Panc1 (cell line): ENCODE measurements around the gene TGFB3. TPM values are rescaled to one million over a fixed set of nuclear protein-coding genes. Genes with fewer than 3 reads are reported as not detected.

Experiments used
- ATAC-seq: fragments of 200-7000 bp; cut with Tn5 transposase; 2 replicates; pipeline ENCODE4 v1.9.1; 2020; ENCODE audit warnings: mild to moderate bottlenecking, moderate library complexity
- BruUV-seq: library from RNA; stranded (reverse); fragments of 400-500 nt; replicated peaks from 2 replicates; lab custom pipeline; 2021; lab: Mats Ljungman, UMichigan
- CTCF ChIA-PET: fragments of 300-600 bp; sonication (Branson Sonifier 250); formaldehyde crosslinking; loops from one replicate; lab custom pipeline; 2022; ENCODE audit warnings: antibody characterized with exemption; lab: Charles Lee
- POLR2A ChIA-PET: fragments of 300-600 bp; sonication (Branson Sonifier 250); formaldehyde crosslinking; loops from one replicate; lab custom pipeline; 2022; ENCODE audit warnings: antibody characterized with exemption; lab: Charles Lee
- DNase-seq: peaks from one replicate; pipeline ENCODE4 v3.0.0-alpha.2; 2010; ENCODE audit warnings: low read depth, low spot score
- H3K27ac ChIP-seq: 2 replicates; pipeline ENCODE4 v1.5.1; 2011; ENCODE audit warnings: mild to moderate bottlenecking, low read length, inconsistent platforms
- H3K27me3 ChIP-seq: fragments of 200-500 bp; sonication (Bioruptor generic); 2 replicates; pipeline ENCODE4 v1.6.0; 2014; ENCODE audit warnings: low read length, inconsistent platforms; ENCODE audit not compliant: control insufficient read depth, insufficient read depth
- H3K36me3 ChIP-seq: fragments of 200-500 bp; sonication (Bioruptor generic); 2 replicates; pipeline ENCODE4 v1.5.1; 2014; ENCODE audit warnings: inconsistent platforms, mild to moderate bottlenecking, low read length, moderate library complexity; ENCODE audit not compliant: control insufficient read depth, insufficient read depth
- H3K4me1 ChIP-seq: 2 replicates; pipeline ENCODE4 v1.5.1; 2011; ENCODE audit warnings: inconsistent platforms, mild to moderate bottlenecking, low read length, moderate library complexity; ENCODE audit not compliant: control insufficient read depth, insufficient read depth
- H3K4me3 ChIP-seq, 2 experiments: 2 replicates each; pipeline ENCODE4 v1.5.1; 2011 to 2012; ENCODE audit warnings: low read depth in 2 of 2, low read length in 2 of 2, mild to moderate bottlenecking in 2 of 2, inconsistent platforms in 1 of 2, moderate library complexity in 1 of 2
- H3K9me3 ChIP-seq: fragments of 200-500 bp; sonication (Bioruptor generic); 2 replicates; pipeline ENCODE4 v1.5.1; 2014; ENCODE audit warnings: low read depth, mild to moderate bottlenecking, inconsistent platforms, low read length, moderate library complexity; ENCODE audit not compliant: control insufficient read depth, insufficient read depth
- CTCF ChIP-seq: fragments of 450-650 bp; IDR thresholded peaks from 2 replicates; pipeline ENCODE4 v1.5.1; 2017; ENCODE audit warnings: mild to moderate bottlenecking
- POLR2AphosphoS5 ChIP-seq: IDR thresholded peaks from 2 replicates; pipeline ENCODE4 v1.6.1; 2012; ENCODE audit warnings: mild to moderate bottlenecking, low read depth, low read length, moderate library complexity
- REST ChIP-seq, 2 experiments: IDR thresholded peaks; 2 replicates each; pipeline ENCODE4 v1.6.1; 2011 to 2012; ENCODE audit warnings: low read depth in 2 of 2, control low read depth in 1 of 2, low read length in 1 of 2, mild to moderate bottlenecking in 1 of 2, moderate library complexity in 1 of 2; ENCODE audit not compliant: insufficient read depth in 1 of 2
- SIN3A ChIP-seq: IDR thresholded peaks from 2 replicates; pipeline ENCODE4 v1.6.1; 2012; ENCODE audit warnings: low read depth, mild to moderate bottlenecking, low read length, moderate library complexity, borderline replicate concordance; ENCODE audit not compliant: insufficient read depth
- TCF7L2 ChIP-seq: IDR thresholded peaks from 2 replicates; pipeline ENCODE4 v1.6.1; 2011; ENCODE audit warnings: mild to moderate bottlenecking, low read depth, low read length, inconsistent platforms
- in situ Hi-C: cut with HindIII; loops from 2 replicates; pipeline ENCODE4 v1.10.0; 2016; ENCODE audit warnings: low sequenced_read_pairs, low pct_unique_long_range_greater_than_20kb
- intact Hi-C: fragments of 100-400 bp; cut with micrococcal nuclease; formaldehyde crosslinking; loops from one replicate; pipeline ENCODE4 v1.10.0; 2022; ENCODE audit not compliant: unreplicated experiment
- total RNA-seq: library from RNA; stranded (reverse); gene quantifications from one replicate; pipeline ENCODE4 v1.2.1, GENCODE V29; 2021; ENCODE audit not compliant: unreplicated experiment

TGFB3 gene
- total RNA-seq, 1 experiment from 2014 or later: 9.6 TPM

- H3K4me1 ChIP-seq: no peaks in the 10 kb centered on the region
- no peaks in the 10 kb centered on the region for H3K9me3 ChIP-seq
- no peak for TF ChIP-seq TCF7L2
- no peak for TF ChIP-seq POLR2AphosphoS5
- no peaks in the 10 kb centered on the region for H3K27me3 ChIP-seq
- ATAC-seq (no peak), DNase-seq (no peak)
- no peaks in the 10 kb centered on the region for H3K36me3 ChIP-seq
- intact Hi-C loops (no loop called here), in situ Hi-C loops (no loop called here)
- CTCF ChIA-PET: no interaction called here
- POLR2A ChIA-PET: no interaction called here
- H3K27ac ChIP-seq: no peak overlapping the region
- no peak overlapping the region for H3K4me3 ChIP-seq
- no TSS peak for BruUV-seq
Observed at GRCh38 chr14:75915045-75915444, 66.8 kb downstream of the TGFB3 start.

- no peak for DNase-seq
- ChIA-PET CTCF (no interaction called here), POLR2A (no interaction called here)
- no TSS peak for BruUV-seq
- H3K36me3 ChIP-seq: no peaks in the 10 kb centered on the region
- H3K4me3 ChIP-seq: no peak overlapping the region
- in situ Hi-C loops (no loop called here), intact Hi-C loops (no loop called here)
- H3K27ac ChIP-seq: no peak overlapping the region
- no peaks in the 10 kb centered on the region for H3K27me3 ChIP-seq
- no peak for TF ChIP-seq TCF7L2
- ATAC-seq: no peak
- H3K4me1 ChIP-seq: no peaks in the 10 kb centered on the region
- H3K9me3 ChIP-seq: no peaks in the 10 kb centered on the region
Observed at GRCh38 chr14:75913183-75913582, 68.6 kb downstream of the TGFB3 start.

- TF ChIP-seq CTCF (no peak), TCF7L2 (no peak), SIN3A (no peak), POLR2AphosphoS5 (no peak), REST (IDR thresholded peaks at IDR 0.05; ENCODE audit: insufficient read depth in 1 of 2, low read depth in 2 of 2, low read length in 1 of 2) (no peak)
- no peak for ATAC-seq
- CTCF ChIA-PET: interaction anchor here (0.6 kb wide), 1 partner anchor 66 kb away, joined by 9 read pairs; no protein-coding TSS in a partner anchor
- H3K27ac ChIP-seq: no peak overlapping the region
- no peaks in the 10 kb centered on the region for H3K4me1 ChIP-seq
- no peaks in the 10 kb centered on the region for H3K27me3 ChIP-seq
- no TSS peak for BruUV-seq
- POLR2A ChIA-PET: no interaction called here
- no peak for DNase-seq
- no peaks in the 10 kb centered on the region for H3K9me3 ChIP-seq
- intact Hi-C loops (no loop called here), in situ Hi-C loops (no loop called here)
- no peak overlapping the region for H3K4me3 ChIP-seq
- no peaks in the 10 kb centered on the region for H3K36me3 ChIP-seq
Observed at GRCh38 chr14:75911883-75912282, 69.9 kb downstream of the TGFB3 start.
